HG03064 (cell line): ENCODE results near the gene CD300LB.

Source experiments
- ATAC-seq: cut with Tn5 transposase; IDR thresholded peaks from one replicate; pipeline ENCODE4 v1.9.1; 2021; ENCODE audit warnings: low read depth; ENCODE audit not compliant: unreplicated experiment

CD300LB gene

GRCh38 chr17:74550602-74551001, 19.3 kb upstream of the CD300LB start:
- no peak for ATAC-seq

GRCh38 chr17:74549343-74549742, 18.1 kb upstream of the CD300LB start:
- ATAC-seq, result no peak

GRCh38 chr17:74547736-74548135, 16.5 kb upstream of the CD300LB start:
- ATAC-seq, result no peak

GRCh38 chr17:74547264-74547663, 16.0 kb upstream of the CD300LB start:
- no peak for ATAC-seq

- ATAC-seq, result no peak
Measured at GRCh38 chr17:74546586-74546985, 15.3 kb upstream of the CD300LB start.

GRCh38 chr17:74545843-74546230, 14.6 kb upstream of the CD300LB start, which contains the start of gene CD300C:
Gene CD300C, minus strand, starts transcription at chr17:74546115. Its CDS starts 333 bp downstream, at chr17:74545782.
- ATAC-seq, result no peak

- ATAC-seq, result no peak
Measured at GRCh38 chr17:74544991-74545842, 13.9 kb upstream of the CD300LB start.

- ATAC-seq, result no peak
Measured at GRCh38 chr17:74543891-74544760, 12.9 kb upstream of the CD300LB start.

- ATAC-seq, result no peak
Measured at GRCh38 chr17:74543406-74543805, 12.1 kb upstream of the CD300LB start.

GRCh38 chr17:74542727-74543383, 11.6 kb upstream of the CD300LB start:
- no peak for ATAC-seq

- ATAC-seq, result no peak
Measured at GRCh38 chr17:74542166-74542565, 10.9 kb upstream of the CD300LB start.

GRCh38 chr17:74541176-74542111, 10.2 kb upstream of the CD300LB start:
- no peak for ATAC-seq

- ATAC-seq, result no peak
Measured at GRCh38 chr17:74539281-74539820, 8.1 kb upstream of the CD300LB start.

- no peak for ATAC-seq
Measured at GRCh38 chr17:74536890-74537289, 5.6 kb upstream of the CD300LB start.

GRCh38 chr17:74532115-74532514, 840 bp upstream of the CD300LB start:
- no peak for ATAC-seq

- no peak for ATAC-seq
Measured at GRCh38 chr17:74530831-74531150, 484 bp downstream of the CD300LB start.

GRCh38 chr17:74529243-74529642, 2.0 kb downstream of the CD300LB start:
- ATAC-seq, result no peak

GRCh38 chr17:74528491-74529199, 2.6 kb downstream of the CD300LB start:
- ATAC-seq, result no peak

GRCh38 chr17:74527756-74528155, 3.5 kb downstream of the CD300LB start:
- no peak for ATAC-seq
